ENCODE measurements around the gene GIT2.

DNA sequence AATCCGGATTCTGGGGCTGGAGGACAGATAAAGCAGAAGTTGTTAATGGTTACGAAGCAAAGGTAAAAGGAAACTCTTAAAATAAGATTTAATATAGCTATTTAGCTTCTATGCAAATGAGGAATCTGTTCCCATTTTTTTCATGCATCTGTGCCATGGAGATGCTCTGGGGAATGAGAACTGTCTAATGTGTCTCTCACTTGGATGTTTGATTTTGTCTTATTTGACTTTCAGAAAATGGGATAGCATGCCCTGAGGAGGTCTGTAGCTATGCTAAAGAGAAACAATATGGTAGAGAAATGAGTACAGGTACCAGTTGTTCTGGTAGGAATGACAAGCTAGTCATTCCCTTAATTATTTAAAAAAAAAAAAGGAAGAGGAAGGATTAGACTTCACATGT is 27.9 kb upstream of the GIT2 start:
- TF ChIP-seq, protein P1, sequence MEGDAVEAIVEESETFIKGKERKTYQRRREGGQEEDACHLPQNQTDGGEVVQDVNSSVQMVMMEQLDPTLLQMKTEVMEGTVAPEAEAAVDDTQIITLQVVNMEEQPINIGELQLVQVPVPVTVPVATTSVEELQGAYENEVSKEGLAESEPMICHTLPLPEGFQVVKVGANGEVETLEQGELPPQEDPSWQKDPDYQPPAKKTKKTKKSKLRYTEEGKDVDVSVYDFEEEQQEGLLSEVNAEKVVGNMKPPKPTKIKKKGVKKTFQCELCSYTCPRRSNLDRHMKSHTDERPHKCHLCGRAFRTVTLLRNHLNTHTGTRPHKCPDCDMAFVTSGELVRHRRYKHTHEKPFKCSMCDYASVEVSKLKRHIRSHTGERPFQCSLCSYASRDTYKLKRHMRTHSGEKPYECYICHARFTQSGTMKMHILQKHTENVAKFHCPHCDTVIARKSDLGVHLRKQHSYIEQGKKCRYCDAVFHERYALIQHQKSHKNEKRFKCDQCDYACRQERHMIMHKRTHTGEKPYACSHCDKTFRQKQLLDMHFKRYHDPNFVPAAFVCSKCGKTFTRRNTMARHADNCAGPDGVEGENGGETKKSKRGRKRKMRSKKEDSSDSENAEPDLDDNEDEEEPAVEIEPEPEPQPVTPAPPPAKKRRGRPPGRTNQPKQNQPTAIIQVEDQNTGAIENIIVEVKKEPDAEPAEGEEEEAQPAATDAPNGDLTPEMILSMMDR (IDR thresholded peaks at IDR 0.05): no peak
- no peak for TF ChIP-seq POLR2A (IDR thresholded peaks at IDR 0.05)

Measured in breast epithelium (tissue), 3 donors.